Fibroblast of lung (primary cell): Measurements from ENCODE around the gene C2orf76.

Experiments used
- CTCF ChIP-seq, 2 donors: IDR thresholded peaks in 1 of 2; conservative IDR thresholded peaks in 1 of 2; 1 replicate in 1 of 2; 2 replicates in 1 of 2; pipeline ENCODE4 v1.5.1; 2011 to 2012; ENCODE audit warnings: low read length in 2 of 2, control low read depth in 1 of 2, inconsistent platforms in 1 of 2, low read depth in 1 of 2, mild to moderate bottlenecking in 1 of 2
- EZH2 ChIP-seq: IDR thresholded peaks from 2 replicates; pipeline ENCODE4 v1.5.1; 2012; ENCODE audit warnings: low read length, control low read depth, mild to moderate bottlenecking; ENCODE audit errors: missing control alignments

- no peak for TF ChIP-seq EZH2
- TF ChIP-seq CTCF (conservative IDR thresholded peaks at IDR 0.05 in 1 of 2, IDR thresholded peaks at IDR 0.05 in 1 of 2; ENCODE audit: low read depth in 1 of 2, low read length in 2 of 2), result no peak
Observed at GRCh38 chr2:119254601-119255080, 112.0 kb downstream of the C2orf76 start.
